ENCODE data around the gene HIVEP2.

HIVEP2 gene

GRCh38 chr6:142783499-142783898 is 161.5 kb downstream of the HIVEP2 start:
- H3K9ac ChIP-seq (ENCODE audit: low read depth, low read length): no peak overlapping the region
- H3K4me2 ChIP-seq (ENCODE audit: low read length): no peak overlapping the region
- H3K27me3 ChIP-seq (ENCODE audit: control insufficient read depth, insufficient read depth, low read length): no peaks in the 10 kb centered on the region
- no peaks in the 10 kb centered on the region for H3K36me3 ChIP-seq (ENCODE audit: insufficient read depth, low read length)
- no peaks in the 10 kb centered on the region for H3K9me3 ChIP-seq (replicated peaks; ENCODE audit: low read length)
- no peak overlapping the region for H3K4me3 ChIP-seq (ENCODE audit: low read length)
- H3K4me1 ChIP-seq (ENCODE audit: control insufficient read depth, insufficient read depth, low read length): peaks cover 16% of the 10 kb centered on the region

DNA sequence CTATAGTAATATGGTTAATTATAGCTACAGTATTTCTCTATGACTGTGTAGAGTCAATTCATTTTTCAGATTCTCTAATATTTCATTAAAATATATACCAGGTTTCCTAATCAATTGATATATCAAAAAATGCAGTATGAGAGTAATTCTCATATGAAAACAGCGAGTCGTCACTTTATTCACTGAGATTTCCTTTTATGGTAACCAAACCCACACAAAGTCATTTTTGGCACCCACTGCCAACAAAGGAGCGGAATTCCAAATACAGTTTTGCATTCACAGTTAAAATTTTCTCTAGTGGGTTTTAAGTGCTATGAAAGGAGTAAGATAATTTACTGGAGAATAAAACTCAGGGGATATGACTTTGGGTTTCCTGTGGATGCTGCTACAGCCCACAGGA is 163.8 kb downstream of the HIVEP2 start:
- Histone ChIP-seq H3K4me1 (ENCODE audit: control insufficient read depth, insufficient read depth, low read length) (peaks cover 7% of the 10 kb centered on the region), H3K9ac (ENCODE audit: low read depth, low read length) (no peak overlapping the region), H3K9me3 (replicated peaks; ENCODE audit: low read length) (no peaks in the 10 kb centered on the region), H3K4me3 (ENCODE audit: low read length) (no peak overlapping the region), H3K27me3 (ENCODE audit: control insufficient read depth, insufficient read depth, low read length) (no peaks in the 10 kb centered on the region), H3K4me2 (ENCODE audit: low read length) (no peak overlapping the region), H3K36me3 (ENCODE audit: insufficient read depth, low read length) (no peaks in the 10 kb centered on the region)

DNA sequence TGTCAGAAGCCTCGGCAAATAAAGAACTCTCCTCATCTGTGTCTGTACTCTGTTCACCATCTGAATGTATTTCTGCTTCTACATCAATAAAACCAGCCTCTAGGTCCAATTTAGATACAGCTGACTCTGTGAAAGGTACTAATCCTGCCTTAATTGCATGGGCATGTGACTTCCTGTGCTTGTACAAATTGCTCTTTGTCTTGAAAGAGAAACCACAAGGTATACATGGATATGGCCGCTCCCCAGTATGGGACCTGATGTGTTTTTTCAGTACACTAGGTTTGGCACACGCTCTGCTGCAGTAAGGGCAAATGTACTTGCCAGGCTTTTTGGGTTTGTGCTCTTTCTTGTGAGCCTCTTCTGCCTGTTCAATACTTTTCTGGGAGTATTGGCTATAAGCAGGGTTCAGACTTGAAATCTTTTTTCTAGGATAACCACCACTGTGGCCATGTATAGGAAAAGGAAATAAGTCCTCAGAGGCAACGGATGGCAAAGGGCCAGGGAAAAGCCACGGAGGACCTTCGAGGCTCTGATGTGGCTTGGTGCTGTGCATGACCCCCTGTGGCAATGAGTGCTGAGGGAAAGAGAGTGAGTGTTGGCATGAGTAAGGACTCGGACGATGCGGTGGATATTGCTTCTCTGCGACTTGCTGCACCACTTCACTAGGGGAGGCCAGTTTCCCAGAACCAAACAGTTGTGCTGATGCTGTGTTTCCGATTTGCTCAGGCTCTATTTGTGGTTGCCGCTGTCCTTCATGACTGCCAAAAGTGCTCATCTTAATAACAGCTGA is 170.9 kb downstream of the HIVEP2 start:
- H3K9ac ChIP-seq (ENCODE audit: low read depth, low read length): no peak overlapping the region
- H3K4me3 ChIP-seq (ENCODE audit: low read length): no peak overlapping the region
- no peaks in the 10 kb centered on the region for H3K27me3 ChIP-seq (ENCODE audit: control insufficient read depth, insufficient read depth, low read length)
- no peak overlapping the region for H3K4me2 ChIP-seq (ENCODE audit: low read length)
- H3K9me3 ChIP-seq (replicated peaks; ENCODE audit: low read length): no peaks in the 10 kb centered on the region
- no peaks in the 10 kb centered on the region for H3K4me1 ChIP-seq (ENCODE audit: control insufficient read depth, insufficient read depth, low read length)
- H3K36me3 ChIP-seq (ENCODE audit: insufficient read depth, low read length): peaks cover 46% of the 10 kb centered on the region

GRCh38 chr6:142773324-142773723 is 171.7 kb downstream of the HIVEP2 start:
- Histone ChIP-seq H3K4me3 (ENCODE audit: low read length) (no peak overlapping the region), H3K9ac (ENCODE audit: low read depth, low read length) (no peak overlapping the region), H3K4me2 (ENCODE audit: low read length) (no peak overlapping the region), H3K4me1 (ENCODE audit: control insufficient read depth, insufficient read depth, low read length) (no peaks in the 10 kb centered on the region), H3K27me3 (ENCODE audit: control insufficient read depth, insufficient read depth, low read length) (no peaks in the 10 kb centered on the region), H3K9me3 (replicated peaks; ENCODE audit: low read length) (no peaks in the 10 kb centered on the region), H3K36me3 (ENCODE audit: insufficient read depth, low read length) (peaks cover 47% of the 10 kb centered on the region)

- no peak overlapping the region for H3K4me2 ChIP-seq (ENCODE audit: low read length)
- H3K36me3 ChIP-seq (ENCODE audit: insufficient read depth, low read length): peaks cover 56% of the 10 kb centered on the region
These were observed 173.8 kb downstream of the HIVEP2 start for GRCh38 chr6:142771162-142771561.

DNA sequence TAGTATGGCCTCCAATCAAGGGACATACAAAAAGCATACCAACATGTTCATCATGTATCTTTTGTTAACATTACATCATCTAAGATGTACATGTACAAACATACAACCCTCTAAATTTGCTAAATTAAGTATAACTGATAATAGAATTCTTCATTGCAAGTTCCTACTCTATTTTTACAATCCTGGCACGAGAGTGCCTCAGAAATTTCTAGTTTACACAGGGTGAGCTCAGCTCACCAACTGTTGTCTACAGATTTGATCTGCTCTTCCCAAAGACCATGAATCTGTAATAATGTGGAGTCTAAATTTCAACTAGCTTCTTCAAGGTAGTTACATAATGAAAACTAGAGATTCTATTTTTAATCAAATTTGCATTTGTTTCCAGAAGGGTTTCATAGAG is 179.7 kb downstream of the HIVEP2 start:
- Histone ChIP-seq H3K9me3 (replicated peaks; ENCODE audit: low read length) (no peaks in the 10 kb centered on the region), H3K4me3 (ENCODE audit: low read length) (no peak overlapping the region), H3K36me3 (ENCODE audit: insufficient read depth, low read length) (peaks cover 26% of the 10 kb centered on the region), H3K27me3 (ENCODE audit: control insufficient read depth, insufficient read depth, low read length) (no peaks in the 10 kb centered on the region), H3K4me1 (ENCODE audit: control insufficient read depth, insufficient read depth, low read length) (peaks cover 22% of the 10 kb centered on the region), H3K9ac (ENCODE audit: low read depth, low read length) (no peak overlapping the region), H3K4me2 (ENCODE audit: low read length) (no peak overlapping the region)

More at GRCh38 chr6:142771162-142771561, 173.8 kb downstream of the HIVEP2 start:
- Histone ChIP-seq H3K4me1 (ENCODE audit: control insufficient read depth, insufficient read depth, low read length) (no peaks in the 10 kb centered on the region), H3K9me3 (replicated peaks; ENCODE audit: low read length) (no peaks in the 10 kb centered on the region), H3K9ac (ENCODE audit: low read depth, low read length) (no peak overlapping the region), H3K27me3 (ENCODE audit: control insufficient read depth, insufficient read depth, low read length) (no peaks in the 10 kb centered on the region), H3K4me3 (ENCODE audit: low read length) (no peak overlapping the region)

- Histone ChIP-seq H3K9ac (ENCODE audit: low read depth, low read length) (no peak overlapping the region), H3K4me2 (ENCODE audit: low read length) (no peak overlapping the region), H3K9me3 (replicated peaks; ENCODE audit: low read length) (no peaks in the 10 kb centered on the region), H3K4me1 (ENCODE audit: control insufficient read depth, insufficient read depth, low read length) (peaks cover 30% of the 10 kb centered on the region), H3K27me3 (ENCODE audit: control insufficient read depth, insufficient read depth, low read length) (no peaks in the 10 kb centered on the region), H3K4me3 (ENCODE audit: low read length) (no peak overlapping the region), H3K36me3 (ENCODE audit: insufficient read depth, low read length) (peaks cover 30% of the 10 kb centered on the region)
These were observed 180.7 kb downstream of the HIVEP2 start for GRCh38 chr6:142764311-142764710.

GRCh38 chr6:142763205-142763604 is 181.8 kb downstream of the HIVEP2 start:
- no peaks in the 10 kb centered on the region for H3K9me3 ChIP-seq (replicated peaks; ENCODE audit: low read length)

GRCh38 chr6:142761756-142762155 is 183.2 kb downstream of the HIVEP2 start:
- Histone ChIP-seq H3K9me3 (replicated peaks; ENCODE audit: low read length) (no peaks in the 10 kb centered on the region), H3K4me2 (ENCODE audit: low read length) (no peak overlapping the region), H3K36me3 (ENCODE audit: insufficient read depth, low read length) (peaks cover 26% of the 10 kb centered on the region), H3K9ac (ENCODE audit: low read depth, low read length) (no peak overlapping the region), H3K27me3 (ENCODE audit: control insufficient read depth, insufficient read depth, low read length) (no peaks in the 10 kb centered on the region), H3K4me1 (ENCODE audit: control insufficient read depth, insufficient read depth, low read length) (peaks cover 34% of the 10 kb centered on the region), H3K4me3 (ENCODE audit: low read length) (no peak overlapping the region)

More at GRCh38 chr6:142763205-142763604, 181.8 kb downstream of the HIVEP2 start:
- Histone ChIP-seq H3K9ac (ENCODE audit: low read depth, low read length) (peak overlapping the region; percentile 14), H3K36me3 (ENCODE audit: insufficient read depth, low read length) (peaks cover 30% of the 10 kb centered on the region), H3K27me3 (ENCODE audit: control insufficient read depth, insufficient read depth, low read length) (no peaks in the 10 kb centered on the region), H3K4me3 (ENCODE audit: low read length) (no peak overlapping the region), H3K4me1 (ENCODE audit: control insufficient read depth, insufficient read depth, low read length) (peaks cover 30% of the 10 kb centered on the region), H3K4me2 (ENCODE audit: low read length) (no peak overlapping the region)

GRCh38 chr6:142760152-142760551 is 184.8 kb downstream of the HIVEP2 start:
- Histone ChIP-seq H3K9me3 (replicated peaks; ENCODE audit: low read length) (no peaks in the 10 kb centered on the region), H3K9ac (ENCODE audit: low read depth, low read length) (no peak overlapping the region), H3K36me3 (ENCODE audit: insufficient read depth, low read length) (peaks cover 26% of the 10 kb centered on the region), H3K4me2 (ENCODE audit: low read length) (no peak overlapping the region), H3K27me3 (ENCODE audit: control insufficient read depth, insufficient read depth, low read length) (no peaks in the 10 kb centered on the region), H3K4me3 (ENCODE audit: low read length) (no peak overlapping the region), H3K4me1 (ENCODE audit: control insufficient read depth, insufficient read depth, low read length) (peaks cover 44% of the 10 kb centered on the region)

DNA sequence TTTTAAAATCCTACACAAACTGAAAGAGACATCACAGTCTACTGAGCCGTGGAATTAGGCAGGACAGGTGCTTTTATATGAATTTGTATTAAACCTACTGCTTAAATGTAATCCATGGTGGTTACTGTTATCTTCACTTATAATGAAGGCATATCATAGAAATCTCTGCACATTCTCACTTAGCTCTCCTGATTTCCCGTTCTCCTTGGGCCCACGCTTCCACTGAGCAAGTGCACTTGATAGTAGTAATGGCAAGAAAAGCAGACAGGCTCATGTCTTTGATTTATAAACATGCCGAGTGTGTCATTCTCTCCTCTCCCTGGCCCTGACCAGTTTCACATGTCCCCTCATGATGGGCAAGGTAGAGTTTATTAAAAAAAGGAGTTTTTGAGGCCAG is 186.3 kb downstream of the HIVEP2 start:
- peaks cover 39% of the 10 kb centered on the region for H3K4me1 ChIP-seq (ENCODE audit: control insufficient read depth, insufficient read depth, low read length)
- no peaks in the 10 kb centered on the region for H3K27me3 ChIP-seq (ENCODE audit: control insufficient read depth, insufficient read depth, low read length)
- no peaks in the 10 kb centered on the region for H3K9me3 ChIP-seq (replicated peaks; ENCODE audit: low read length)
- no peak overlapping the region for H3K4me2 ChIP-seq (ENCODE audit: low read length)
- H3K36me3 ChIP-seq (ENCODE audit: insufficient read depth, low read length): peaks cover 22% of the 10 kb centered on the region
- H3K4me3 ChIP-seq (ENCODE audit: low read length): no peak overlapping the region
- H3K9ac ChIP-seq (ENCODE audit: low read depth, low read length): no peak overlapping the region

Data from skeletal muscle satellite cell (primary cell).